Osteoblast (primary cell): Measurements from ENCODE around the gene HCAR1. TPM values are rescaled to one million over a fixed set of nuclear protein-coding genes. Genes with fewer than 3 reads are reported as not detected.
A peak's percentile ranks its signal among the peaks of the same experiment; 100 is the strongest.

Experiments used
- DNase-seq: peaks from one replicate; pipeline ENCODE4 v3.0.0; 2011; ENCODE audit warnings: low spot score, mixed read lengths; ENCODE audit not compliant: insufficient read length; ENCODE audit errors: missing footprints
- H2AFZ ChIP-seq: 2 replicates; pipeline ENCODE4 v1.6.0; 2011; ENCODE audit warnings: mild to moderate bottlenecking, low read length
- H3K27ac ChIP-seq: 2 replicates; pipeline ENCODE4 v1.5.1; 2011; ENCODE audit warnings: mild to moderate bottlenecking, low read depth, low read length, moderate library complexity
- H3K27me3 ChIP-seq: 2 replicates; pipeline ENCODE4 v1.6.0; 2012; ENCODE audit warnings: mild to moderate bottlenecking, control low read depth, inconsistent platforms, low read length, moderate library complexity; ENCODE audit not compliant: insufficient read depth
- H3K36me3 ChIP-seq: 2 replicates; pipeline ENCODE4 v1.5.1; 2011; ENCODE audit warnings: mild to moderate bottlenecking, low read length, control low read depth, moderate library complexity; ENCODE audit not compliant: insufficient read depth
- H3K4me1 ChIP-seq: 2 replicates; pipeline ENCODE4 v1.5.1; 2011; ENCODE audit warnings: mild to moderate bottlenecking, low read length, control low read depth, moderate library complexity; ENCODE audit not compliant: insufficient read depth
- H3K4me2 ChIP-seq: 2 replicates; pipeline ENCODE4 v1.6.0; 2011; ENCODE audit warnings: mild to moderate bottlenecking, low read length; ENCODE audit not compliant: insufficient read depth
- H3K4me3 ChIP-seq: fragments of 200-600 bp; sonication (generic); 3 replicates; pipeline ENCODE4 v1.5.1; 2012; ENCODE audit warnings: mild to moderate bottlenecking, low read length, inconsistent platforms; ENCODE audit not compliant: insufficient read depth
- H3K79me2 ChIP-seq: 2 replicates; pipeline ENCODE4 v1.6.0; 2012; ENCODE audit warnings: mild to moderate bottlenecking, low read length, control low read depth, inconsistent platforms; ENCODE audit not compliant: insufficient read depth
- H3K9me3 ChIP-seq: 2 replicates; pipeline ENCODE4 v1.5.1; 2011; ENCODE audit warnings: low read depth, low read length, control low read depth
- H4K20me1 ChIP-seq: 2 replicates; pipeline ENCODE4 v1.6.0; 2012; ENCODE audit warnings: mild to moderate bottlenecking, low read length, control low read depth; ENCODE audit not compliant: insufficient read depth
- CTCF ChIP-seq: IDR thresholded peaks from 2 replicates; pipeline ENCODE4 v1.5.1; 2011; ENCODE audit warnings: mild to moderate bottlenecking, low read depth, low read length, moderate library complexity; ENCODE audit errors: extremely low read depth
- total RNA-seq: library from RNA; depleted of rRNA; stranded (reverse); fragments of >200 nt; gene quantifications from 2 replicates; pipeline ENCODE4 v1.2.3, GENCODE V29; 2012

The HCAR1 gene
- total RNA-seq, 1 donor, result 1.1 TPM

GRCh38 chr12:122732611-122733010, 2.0 kb upstream of the HCAR1 start:
- Histone ChIP-seq H3K36me3 (no peaks in the 10 kb centered on the region), H3K4me2 (no peak overlapping the region), H3K4me1 (peaks cover 10% of the 10 kb centered on the region), H3K79me2 (no peaks in the 10 kb centered on the region), H2AFZ (no peak overlapping the region), H3K4me3 (no peak overlapping the region), H4K20me1 (no peaks in the 10 kb centered on the region), H3K27me3 (no peaks in the 10 kb centered on the region), H3K27ac (no peak overlapping the region), H3K9me3 (no peaks in the 10 kb centered on the region)
- TF ChIP-seq CTCF, result no peak
- no peak for DNase-seq

- TF ChIP-seq CTCF, result no peak
- H3K4me1 ChIP-seq, result peaks cover 10% of the 10 kb centered on the region
- H3K4me2 ChIP-seq, result no peak overlapping the region
- H3K9me3 ChIP-seq, result no peaks in the 10 kb centered on the region
- no peaks in the 10 kb centered on the region for H3K36me3 ChIP-seq
- no peaks in the 10 kb centered on the region for H3K27me3 ChIP-seq
- no peak overlapping the region for H3K4me3 ChIP-seq
- H3K79me2 ChIP-seq, result no peaks in the 10 kb centered on the region
- no peak overlapping the region for H2AFZ ChIP-seq
- H3K27ac ChIP-seq, result no peak overlapping the region
- no peak for DNase-seq
- H4K20me1 ChIP-seq, result no peaks in the 10 kb centered on the region
Observed at GRCh38 chr12:122732170-122732569, 1.5 kb upstream of the HCAR1 start.

DNA sequence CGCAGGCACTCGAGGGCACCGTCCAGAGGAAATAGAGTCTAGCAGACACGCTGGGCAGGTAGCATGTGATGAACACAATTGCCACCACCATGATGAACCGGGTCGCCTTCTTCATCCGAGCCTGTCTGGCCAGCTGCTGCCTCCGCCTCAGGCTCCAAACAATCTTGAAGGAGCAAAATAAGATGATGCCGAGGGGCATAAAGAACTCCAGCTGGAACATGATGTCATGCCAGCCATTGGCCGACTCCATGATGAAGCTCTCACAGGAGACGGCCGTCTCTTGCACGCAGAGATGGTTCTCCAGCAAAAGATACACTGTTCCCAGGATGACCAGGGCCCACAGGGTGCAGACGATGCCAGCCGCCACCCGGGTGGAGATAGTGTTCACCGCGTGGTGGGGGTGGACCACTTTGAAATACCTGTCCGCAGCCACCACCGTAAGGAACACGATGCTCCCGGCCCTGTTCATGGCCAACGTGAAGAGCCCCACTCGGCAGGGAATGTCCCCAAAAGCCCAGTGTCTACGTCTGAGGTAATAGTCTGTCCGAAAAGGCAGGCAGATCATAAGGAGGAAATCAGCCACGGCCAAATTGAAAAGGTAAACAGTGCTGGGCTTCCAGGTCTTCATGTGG, 945 bp downstream of the HCAR1 start:
- TF ChIP-seq CTCF, result no peak
- Histone ChIP-seq H3K27ac (no peak overlapping the region), H3K4me3 (peak overlapping the region; percentile 70), H2AFZ (peak overlapping the region; percentile 96), H3K79me2 (no peaks in the 10 kb centered on the region), H3K36me3 (no peaks in the 10 kb centered on the region), H4K20me1 (no peaks in the 10 kb centered on the region), H3K4me1 (peaks cover 10% of the 10 kb centered on the region), H3K9me3 (no peaks in the 10 kb centered on the region), H3K27me3 (no peaks in the 10 kb centered on the region), H3K4me2 (peak overlapping the region; percentile 90)
- no peak for DNase-seq

DNA sequence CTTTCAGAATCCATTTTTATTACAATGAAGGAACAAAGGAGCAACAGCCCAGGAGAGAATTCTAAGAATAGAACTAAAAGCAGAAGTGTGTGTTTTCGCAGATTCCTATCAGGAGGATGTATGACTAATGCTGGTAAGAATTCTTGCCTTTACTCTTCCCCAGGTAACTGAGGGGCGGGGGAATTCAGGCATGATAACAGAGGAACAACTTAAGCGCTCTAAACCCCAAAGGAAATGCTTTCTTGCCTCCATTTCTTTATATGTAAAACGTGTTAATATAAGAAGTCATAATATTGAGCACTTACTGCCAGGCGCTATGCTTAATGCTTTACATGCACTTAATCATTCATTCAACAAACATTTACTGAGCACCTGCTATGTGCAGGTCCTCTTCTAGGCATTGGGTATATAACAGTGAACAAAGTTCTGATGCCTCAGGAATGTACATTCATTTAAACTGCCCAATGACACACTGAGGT, 4.5 kb downstream of the HCAR1 start:
- Histone ChIP-seq H3K27ac (no peak overlapping the region), H2AFZ (no peak overlapping the region), H3K4me2 (no peak overlapping the region), H3K4me1 (peaks cover 9% of the 10 kb centered on the region), H4K20me1 (no peaks in the 10 kb centered on the region), H3K79me2 (no peaks in the 10 kb centered on the region), H3K36me3 (no peaks in the 10 kb centered on the region), H3K4me3 (no peak overlapping the region), H3K27me3 (no peaks in the 10 kb centered on the region), H3K9me3 (no peaks in the 10 kb centered on the region)
- no peak for DNase-seq
- no peak for TF ChIP-seq CTCF
